ENCODE results near the gene CADPS2.

The CADPS2 gene

DNA sequence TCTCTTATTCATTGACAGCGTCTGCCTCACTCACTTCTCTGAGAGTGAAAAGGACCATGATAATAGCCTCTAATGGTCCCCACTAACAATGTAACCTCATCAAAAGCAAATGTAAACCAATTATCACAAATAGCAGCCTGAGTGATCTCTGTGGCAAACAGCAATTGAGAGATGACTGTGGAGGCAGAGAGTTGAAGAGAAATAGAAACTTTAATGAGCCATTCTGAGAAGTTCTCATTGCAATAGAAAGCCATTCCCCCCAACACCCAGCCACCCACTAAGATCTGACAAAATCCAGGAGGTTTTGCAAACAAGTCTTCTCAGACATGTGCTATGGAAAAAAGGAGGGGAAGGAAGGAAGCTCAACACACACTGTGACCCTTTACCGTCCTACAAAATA, 139.3 kb downstream of the CADPS2 start:
- Histone ChIP-seq H3K4me3 (replicated peaks; ENCODE audit: insufficient read depth, low read length) (no peak overlapping the region), H3K27ac (replicated peaks) (no peak overlapping the region), H3K27me3 (ENCODE audit: insufficient read depth, poor library complexity, severe bottlenecking) (no peaks in the 10 kb centered on the region)
- DNase-seq (ENCODE audit: low read depth in 1 of 2, low spot score in 1 of 2): no peak
- no peak for TF ChIP-seq SPI1 (IDR thresholded peaks at IDR 0.05; ENCODE audit: borderline replicate concordance, low read depth)
- TF ChIP-seq POLR2AphosphoS5 (IDR thresholded peaks at IDR 0.05; ENCODE audit: low read depth): no peak
- no peak for TF ChIP-seq CTCF (IDR thresholded peaks at IDR 0.05; ENCODE audit: insufficient read depth, low read length)
- TF ChIP-seq, protein P1, sequence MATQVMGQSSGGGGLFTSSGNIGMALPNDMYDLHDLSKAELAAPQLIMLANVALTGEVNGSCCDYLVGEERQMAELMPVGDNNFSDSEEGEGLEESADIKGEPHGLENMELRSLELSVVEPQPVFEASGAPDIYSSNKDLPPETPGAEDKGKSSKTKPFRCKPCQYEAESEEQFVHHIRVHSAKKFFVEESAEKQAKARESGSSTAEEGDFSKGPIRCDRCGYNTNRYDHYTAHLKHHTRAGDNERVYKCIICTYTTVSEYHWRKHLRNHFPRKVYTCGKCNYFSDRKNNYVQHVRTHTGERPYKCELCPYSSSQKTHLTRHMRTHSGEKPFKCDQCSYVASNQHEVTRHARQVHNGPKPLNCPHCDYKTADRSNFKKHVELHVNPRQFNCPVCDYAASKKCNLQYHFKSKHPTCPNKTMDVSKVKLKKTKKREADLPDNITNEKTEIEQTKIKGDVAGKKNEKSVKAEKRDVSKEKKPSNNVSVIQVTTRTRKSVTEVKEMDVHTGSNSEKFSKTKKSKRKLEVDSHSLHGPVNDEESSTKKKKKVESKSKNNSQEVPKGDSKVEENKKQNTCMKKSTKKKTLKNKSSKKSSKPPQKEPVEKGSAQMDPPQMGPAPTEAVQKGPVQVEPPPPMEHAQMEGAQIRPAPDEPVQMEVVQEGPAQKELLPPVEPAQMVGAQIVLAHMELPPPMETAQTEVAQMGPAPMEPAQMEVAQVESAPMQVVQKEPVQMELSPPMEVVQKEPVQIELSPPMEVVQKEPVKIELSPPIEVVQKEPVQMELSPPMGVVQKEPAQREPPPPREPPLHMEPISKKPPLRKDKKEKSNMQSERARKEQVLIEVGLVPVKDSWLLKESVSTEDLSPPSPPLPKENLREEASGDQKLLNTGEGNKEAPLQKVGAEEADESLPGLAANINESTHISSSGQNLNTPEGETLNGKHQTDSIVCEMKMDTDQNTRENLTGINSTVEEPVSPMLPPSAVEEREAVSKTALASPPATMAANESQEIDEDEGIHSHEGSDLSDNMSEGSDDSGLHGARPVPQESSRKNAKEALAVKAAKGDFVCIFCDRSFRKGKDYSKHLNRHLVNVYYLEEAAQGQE (IDR thresholded peaks at IDR 0.05; ENCODE audit: insufficient replicate concordance, low read depth): no peak

DNA sequence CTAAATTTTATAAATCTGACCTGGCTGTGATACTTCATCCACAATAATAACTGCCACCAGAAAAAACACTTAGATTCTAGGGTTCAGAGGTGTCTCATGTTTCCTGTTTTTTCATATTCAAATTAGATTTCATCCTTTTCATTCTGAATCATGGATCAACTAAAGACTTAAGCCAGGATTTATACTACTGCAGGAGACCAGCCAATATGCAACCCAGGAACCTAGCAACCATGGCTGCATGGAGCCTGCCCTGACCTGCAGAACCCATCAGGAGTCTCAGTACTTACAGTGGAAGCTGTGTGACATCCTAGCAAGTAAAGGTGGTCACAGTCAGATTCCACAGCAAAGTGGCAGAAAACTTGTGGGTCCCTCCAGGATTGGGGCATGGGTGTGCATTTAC, 143.0 kb downstream of the CADPS2 start:
- TF ChIP-seq POLR2AphosphoS5 (IDR thresholded peaks at IDR 0.05; ENCODE audit: low read depth) (no peak), GABPA (IDR thresholded peaks at IDR 0.05; ENCODE audit: low read depth) (no peak), CTCF (IDR thresholded peaks at IDR 0.05; ENCODE audit: insufficient read depth, low read length) (no peak), SPI1 (IDR thresholded peaks at IDR 0.05; ENCODE audit: borderline replicate concordance, low read depth) (no peak)
- TF ChIP-seq, protein P1 (IDR thresholded peaks at IDR 0.05; ENCODE audit: insufficient replicate concordance, low read depth): no peak
- no peak for DNase-seq (ENCODE audit: low read depth in 1 of 2, low spot score in 1 of 2)

DNA sequence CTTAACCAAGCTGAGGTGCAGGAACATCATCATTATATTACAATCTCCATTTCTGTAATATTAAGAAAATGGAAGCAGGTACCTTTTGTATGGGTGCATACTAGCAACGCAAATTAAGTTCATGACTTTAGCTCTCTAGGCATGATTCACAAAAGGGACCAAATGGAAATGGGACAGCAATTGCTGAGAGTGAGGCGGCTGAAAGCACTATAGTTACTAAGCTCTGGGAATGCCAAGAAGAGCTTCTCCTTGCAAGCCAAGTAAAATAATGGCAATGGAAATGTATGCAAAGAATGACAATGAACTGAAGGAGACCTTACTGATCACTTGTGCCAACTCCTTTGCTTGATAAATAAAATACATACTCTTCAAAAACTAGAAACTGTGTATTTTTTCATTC, 147.3 kb downstream of the CADPS2 start:
- TF ChIP-seq POLR2AphosphoS5 (IDR thresholded peaks at IDR 0.05; ENCODE audit: low read depth): no peak
- TF ChIP-seq, protein P1 (IDR thresholded peaks at IDR 0.05; ENCODE audit: insufficient replicate concordance, low read depth): no peak
- no peak for TF ChIP-seq SPI1 (IDR thresholded peaks at IDR 0.05; ENCODE audit: borderline replicate concordance, low read depth)
- TF ChIP-seq GABPA (IDR thresholded peaks at IDR 0.05; ENCODE audit: low read depth): no peak
- TF ChIP-seq CTCF (IDR thresholded peaks at IDR 0.05; ENCODE audit: insufficient read depth, low read length): no peak
- Histone ChIP-seq H3K27me3 (ENCODE audit: insufficient read depth, poor library complexity, severe bottlenecking) (no peaks in the 10 kb centered on the region), H3K27ac (replicated peaks) (no peak overlapping the region), H3K4me3 (replicated peaks; ENCODE audit: insufficient read depth, low read length) (no peak overlapping the region)
- no peak for DNase-seq (ENCODE audit: low read depth in 1 of 2, low spot score in 1 of 2)

More for the DNA sequence above, 143.0 kb downstream of the CADPS2 start:
- Histone ChIP-seq H3K4me3 (replicated peaks; ENCODE audit: insufficient read depth, low read length) (no peak overlapping the region), H3K27me3 (ENCODE audit: insufficient read depth, poor library complexity, severe bottlenecking) (no peaks in the 10 kb centered on the region), H3K27ac (replicated peaks) (no peak overlapping the region)

All from HL-60 (cell line).